ENCODE measurements around the gene SORCS3.

Gene SORCS3

GRCh38 chr10:105029286-105029685 lies 388.2 kb downstream of the SORCS3 start:
- DNase-seq (ENCODE audit: low spot score), result no peak
- in situ Hi-C loops (cut with MboI; ENCODE audit: low pct_unique_long_range_greater_than_20kb, low sequenced_read_pairs, unreplicated experiment), result no loop called here
- no peak for TF ChIP-seq CTCF (IDR thresholded peaks at IDR 0.05; ENCODE audit: extremely low read depth, insufficient read depth, missing control alignments)

GRCh38 chr10:105037022-105037421 lies 395.9 kb downstream of the SORCS3 start:
- in situ Hi-C loops (cut with MboI; ENCODE audit: low pct_unique_long_range_greater_than_20kb, low sequenced_read_pairs, unreplicated experiment), result no loop called here
- no peak for DNase-seq (ENCODE audit: low spot score)
- TF ChIP-seq CTCF (IDR thresholded peaks at IDR 0.05; ENCODE audit: extremely low read depth, insufficient read depth, missing control alignments), result no peak

GRCh38 chr10:105041956-105042355 lies 400.9 kb downstream of the SORCS3 start:
- no peak for TF ChIP-seq CTCF (IDR thresholded peaks at IDR 0.05; ENCODE audit: extremely low read depth, insufficient read depth, missing control alignments)
- in situ Hi-C loops (cut with MboI; ENCODE audit: low pct_unique_long_range_greater_than_20kb, low sequenced_read_pairs, unreplicated experiment), result no loop called here
- DNase-seq (ENCODE audit: low spot score), result no peak

- DNase-seq (ENCODE audit: low spot score), result no peak
- in situ Hi-C loops (cut with MboI; ENCODE audit: low pct_unique_long_range_greater_than_20kb, low sequenced_read_pairs, unreplicated experiment), result no loop called here
- TF ChIP-seq CTCF (IDR thresholded peaks at IDR 0.05; ENCODE audit: extremely low read depth, insufficient read depth, missing control alignments), result no peak
These were observed 401.9 kb downstream of the SORCS3 start for GRCh38 chr10:105042906-105043552.

GRCh38 chr10:105044902-105045301 lies 403.8 kb downstream of the SORCS3 start:
- TF ChIP-seq CTCF (IDR thresholded peaks at IDR 0.05; ENCODE audit: extremely low read depth, insufficient read depth, missing control alignments), result no peak
- DNase-seq (ENCODE audit: low spot score), result no peak
- in situ Hi-C loops (cut with MboI; ENCODE audit: low pct_unique_long_range_greater_than_20kb, low sequenced_read_pairs, unreplicated experiment), result no loop called here

GRCh38 chr10:105056413-105056812 lies 415.3 kb downstream of the SORCS3 start:
- in situ Hi-C loops (cut with MboI; ENCODE audit: low pct_unique_long_range_greater_than_20kb, low sequenced_read_pairs, unreplicated experiment), result no loop called here
- no peak for TF ChIP-seq CTCF (IDR thresholded peaks at IDR 0.05; ENCODE audit: extremely low read depth, insufficient read depth, missing control alignments)
- no peak for DNase-seq (ENCODE audit: low spot score)
